Inflammatory macrophage treated with lipopolysaccharide for 4 hours (primary cell): ENCODE data around the gene GID8.
A peak's percentile ranks its signal among the peaks of the same experiment; 100 is the strongest.

Experiments
- DNase-seq: peaks from one replicate; pipeline ENCODE4 v3.0.0-alpha.2; 2020

Gene GID8

GRCh38 chr20:62991196-62991807 is 53.4 kb downstream of the GID8 start:
- DNase-seq = no peak

GRCh38 chr20:62991863-62992262 is 53.9 kb downstream of the GID8 start:
- no peak for DNase-seq

GRCh38 chr20:62993856-62994494 is 56.0 kb downstream of the GID8 start:
- no peak for DNase-seq

GRCh38 chr20:62994869-62995281 is 56.9 kb downstream of the GID8 start:
- DNase-seq = no peak

- no peak for DNase-seq
Observed at GRCh38 chr20:62995481-62995880, 57.5 kb downstream of the GID8 start.

- no peak for DNase-seq
Observed at GRCh38 chr20:62995898-62996595, 58.1 kb downstream of the GID8 start.

GRCh38 chr20:62996596-62996982 is 58.6 kb downstream of the GID8 start:
- no peak for DNase-seq

GRCh38 chr20:62997417-62998035 is 59.6 kb downstream of the GID8 start:
- peak; percentile 85 for DNase-seq
